GM12878 (cell line): Measurements from ENCODE around the gene MEGF11. TPM values are rescaled to one million over a fixed set of nuclear protein-coding genes. Genes with fewer than 3 reads are reported as not detected.

Experiments used
- ATAC-seq: fragments of 200-7000 bp; cut with Tn5 transposase; 3 replicates; pipeline ENCODE4 v1.9.1; 2020; ENCODE audit warnings: mild to moderate bottlenecking, moderate library complexity
- BruUV-seq: library from RNA; stranded (reverse); fragments of 400-500 nt; replicated peaks from 2 replicates; lab custom pipeline; 2021; lab: Mats Ljungman, UMichigan
- CTCF ChIA-PET: fragments of 300-600 bp; sonication (Branson Sonifier 250); formaldehyde crosslinking; extraction: SDS; loops from one replicate; lab custom pipeline; 2021; ENCODE audit warnings: inconsistent platforms; lab: Yijun Ruan, JAX
- POLR2A ChIA-PET: fragments of 350-600 bp; formaldehyde crosslinking; extraction: SDS; loops from one replicate; lab custom pipeline; 2021; ENCODE audit warnings: inconsistent platforms; lab: Charles Lee
- RAD21 ChIA-PET: fragments of 300-600 bp; sonication (Branson Sonifier 250); formaldehyde crosslinking; loops from one replicate; lab custom pipeline; 2023; ENCODE audit warnings: antibody characterized with exemption; ENCODE audit not compliant: unreplicated experiment; lab: Charles Lee
- SMC1A ChIA-PET: fragments of 300-600 bp; sonication (Branson Sonifier 250); formaldehyde crosslinking; loops from one replicate; lab custom pipeline; 2023; ENCODE audit not compliant: unreplicated experiment, uncharacterized antibody; lab: Charles Lee
- DNase-seq: peaks from one replicate; pipeline ENCODE4 v3.0.0-alpha.2; 2011; ENCODE audit warnings: low read depth, low spot score
- FAIRE-seq: peaks from 3 replicates; lab custom pipeline; 2011; peaks lifted over from hg19 to GRCh38; lab: Jason Lieb, UNC
- H2AFZ ChIP-seq: 2 replicates; pipeline ENCODE4 v1.6.0; 2011; ENCODE audit warnings: low read depth, low read length, control low read depth; ENCODE audit not compliant: control insufficient read depth
- H3K27ac ChIP-seq: 2 replicates; pipeline ENCODE4 v1.5.1; 2011; ENCODE audit warnings: control low read depth; ENCODE audit not compliant: control insufficient read depth, insufficient read depth
- H3K27me3 ChIP-seq, 2 experiments: replicated peaks in 1 of 2; 2 replicates each; pipeline versions ENCODE4 v1.6.0 to v1.6.1; 2011; ENCODE audit warnings: low read length in 1 of 2; ENCODE audit not compliant: control insufficient read depth in 2 of 2, insufficient read depth in 2 of 2
- H3K36me3 ChIP-seq, 2 experiments: 2 replicates each; pipeline ENCODE4 v1.5.1; 2011; ENCODE audit warnings: low read length in 1 of 2; ENCODE audit not compliant: control insufficient read depth in 2 of 2, insufficient read depth in 2 of 2
- H3K4me1 ChIP-seq: 2 replicates; pipeline ENCODE4 v1.6.1; 2011; ENCODE audit warnings: mild to moderate bottlenecking, low read length, moderate library complexity, mixed read lengths; ENCODE audit not compliant: control insufficient read depth, insufficient read depth
- H3K4me2 ChIP-seq: 2 replicates; pipeline ENCODE4 v1.6.0; 2011; ENCODE audit warnings: control low read depth; ENCODE audit not compliant: control insufficient read depth, insufficient read depth
- H3K4me3 ChIP-seq: fragments of 200-600 bp; sonication (generic); 2 replicates; pipeline ENCODE4 v1.5.1; 2016
- H3K79me2 ChIP-seq: 2 replicates; pipeline ENCODE4 v1.6.0; 2011; ENCODE audit warnings: low read length; ENCODE audit not compliant: control insufficient read depth, insufficient read depth
- H3K9ac ChIP-seq: 2 replicates; pipeline ENCODE4 v1.8.0; 2011; ENCODE audit warnings: low read length, control low read depth, mixed read lengths; ENCODE audit not compliant: control insufficient read depth, insufficient read depth
- H3K9me3 ChIP-seq: replicated peaks from 3 replicates; pipeline ENCODE4 v1.5.1; 2011; ENCODE audit warnings: mild to moderate bottlenecking, low read length; ENCODE audit not compliant: control insufficient read depth, insufficient read depth
- H4K20me1 ChIP-seq: 2 replicates; pipeline ENCODE4 v1.6.0; 2011; ENCODE audit not compliant: control insufficient read depth, insufficient read depth
- BACH1 ChIP-seq: fragments of 450-650 bp; IDR thresholded peaks from 2 replicates; pipeline ENCODE4 v1.6.1; 2017; ENCODE audit warnings: mild to moderate bottlenecking, borderline replicate concordance
- GABPA ChIP-seq: IDR thresholded peaks from 2 replicates; pipeline ENCODE4 v1.6.1; 2014; ENCODE audit warnings: antibody characterized with exemption, low read depth, mild to moderate bottlenecking, inconsistent platforms
- STAT3 ChIP-seq: IDR thresholded peaks from 2 replicates; pipeline ENCODE4 v1.6.1; 2011; ENCODE audit warnings: low read depth, low read length, improper control_type of control experiment
- WGBS: methylation state at CpG from one replicate; pipeline ENCODE4 v1.1.6; 2016; ENCODE audit warnings: low lambda C conversion rate; ENCODE audit not compliant: insufficient replicate concordance, insufficient coverage; ENCODE audit errors: missing lambda C conversion rate; 5-methylcytosine and 5-hydroxymethylcytosine counted together
- in situ Hi-C: fragments of 300-500 bp; cut with MboI; formaldehyde crosslinking; loops from 9 replicates; pipeline ENCODE4 v1.14.3; 2018; ENCODE audit warnings: mixed read lengths
- intact Hi-C: fragments of 100-400 bp; cut with micrococcal nuclease; formaldehyde crosslinking; loops from one replicate; pipeline ENCODE4 v1.14.2; 2022; ENCODE audit not compliant: unreplicated experiment
- polyA plus RNA-seq, 11 experiments: library from polyadenylated mRNA; depleted of rRNA in 4 of 11; unstranded in 6 of 11; stranded (reverse) in 5 of 11; fragments of >200 nt; fragmentation: Nextera tagmentation in 4 of 11; fragmentation: Illumina TruSeq in 1 of 11; extraction: Ambion mirVana in 4 of 11; extraction: Trizol in 1 of 11; gene quantifications; 1 replicate in 1 of 11; 2 replicates in 10 of 11; pipeline versions ENCODE4 v1.2.1 to v1.2.3, GENCODE V29; 2011 to 2016; ENCODE audit warnings: inconsistent platforms in 2 of 11, missing spikeins in 2 of 11, low read depth in 1 of 11
- total RNA-seq, 4 experiments: library from RNA; depleted of rRNA in 3 of 4; stranded (reverse); fragments of >200 nt in 3 of 4; fragmentation: Illumina TruSeq in 1 of 4; extraction: Trizol in 1 of 4; gene quantifications; 2 replicates each; pipeline versions ENCODE4 v1.2.1 to v1.2.3, GENCODE V29; 2013 to 2021
- TF ChIP-seq, protein P1 (sequence below): fragments of 450-650 bp; IDR thresholded peaks from 2 replicates; pipeline ENCODE4 v1.6.1; 2016; ENCODE audit warnings: mild to moderate bottlenecking, moderate library complexity, borderline replicate concordance

Gene MEGF11
- total and polyA plus RNA-seq, 10 of the 15 experiments (the other 5 are each of a cell fraction or from before 2014, with no cell fraction given) = 0.03 to 1.7 (median 0.49) TPM

DNA sequence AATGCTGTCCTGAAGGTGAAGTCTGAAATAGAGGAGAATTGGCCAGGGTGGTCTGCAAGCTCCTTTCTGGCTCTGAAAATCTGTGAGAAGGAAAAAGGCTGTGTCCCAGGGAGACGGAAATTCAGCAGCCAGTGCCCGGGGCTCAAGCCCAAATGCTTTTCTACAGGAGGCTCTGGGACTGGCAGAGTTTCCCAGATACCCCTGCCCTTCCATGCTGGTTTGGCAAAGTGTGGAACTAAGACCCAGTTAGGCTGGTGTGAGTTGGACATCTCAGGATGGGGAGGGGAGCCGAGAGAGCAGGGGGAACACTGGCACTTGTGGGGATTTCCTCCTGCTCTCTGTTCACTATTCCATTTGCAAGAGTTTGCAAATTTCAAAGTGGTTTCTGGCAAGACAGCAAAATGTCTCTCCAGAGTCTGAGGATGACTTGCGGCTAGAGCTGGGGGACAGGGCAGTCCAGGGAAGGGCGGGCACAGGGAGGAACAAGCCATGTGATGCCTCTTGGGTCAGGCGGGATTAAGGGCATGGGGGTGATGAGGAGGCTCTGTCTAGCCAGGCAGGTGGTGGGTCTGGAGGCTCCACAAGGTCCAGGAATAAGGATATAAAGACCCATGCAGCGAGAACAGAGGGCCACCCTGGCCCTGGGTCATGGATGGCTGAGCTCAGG, 231.9 kb downstream of the MEGF11 start:
- no peak for FAIRE-seq
- BruUV-seq = no TSS peak

More for the DNA sequence above, 231.9 kb downstream of the MEGF11 start:
- no peak for DNase-seq
- no peak overlapping the region for H3K27ac ChIP-seq
- in situ Hi-C loops = no loop called here
- 6% methylated on average over 7 of the region's 7 CpGs for WGBS
- H3K9me3 ChIP-seq = no peaks in the 10 kb centered on the region
- H3K36me3 ChIP-seq = no peaks in the 10 kb centered on the region
- H3K4me2 ChIP-seq = no peak overlapping the region
- TF ChIP-seq GABPA (no peak), BACH1 (no peak), STAT3 (no peak)
- TF ChIP-seq, protein P1, sequence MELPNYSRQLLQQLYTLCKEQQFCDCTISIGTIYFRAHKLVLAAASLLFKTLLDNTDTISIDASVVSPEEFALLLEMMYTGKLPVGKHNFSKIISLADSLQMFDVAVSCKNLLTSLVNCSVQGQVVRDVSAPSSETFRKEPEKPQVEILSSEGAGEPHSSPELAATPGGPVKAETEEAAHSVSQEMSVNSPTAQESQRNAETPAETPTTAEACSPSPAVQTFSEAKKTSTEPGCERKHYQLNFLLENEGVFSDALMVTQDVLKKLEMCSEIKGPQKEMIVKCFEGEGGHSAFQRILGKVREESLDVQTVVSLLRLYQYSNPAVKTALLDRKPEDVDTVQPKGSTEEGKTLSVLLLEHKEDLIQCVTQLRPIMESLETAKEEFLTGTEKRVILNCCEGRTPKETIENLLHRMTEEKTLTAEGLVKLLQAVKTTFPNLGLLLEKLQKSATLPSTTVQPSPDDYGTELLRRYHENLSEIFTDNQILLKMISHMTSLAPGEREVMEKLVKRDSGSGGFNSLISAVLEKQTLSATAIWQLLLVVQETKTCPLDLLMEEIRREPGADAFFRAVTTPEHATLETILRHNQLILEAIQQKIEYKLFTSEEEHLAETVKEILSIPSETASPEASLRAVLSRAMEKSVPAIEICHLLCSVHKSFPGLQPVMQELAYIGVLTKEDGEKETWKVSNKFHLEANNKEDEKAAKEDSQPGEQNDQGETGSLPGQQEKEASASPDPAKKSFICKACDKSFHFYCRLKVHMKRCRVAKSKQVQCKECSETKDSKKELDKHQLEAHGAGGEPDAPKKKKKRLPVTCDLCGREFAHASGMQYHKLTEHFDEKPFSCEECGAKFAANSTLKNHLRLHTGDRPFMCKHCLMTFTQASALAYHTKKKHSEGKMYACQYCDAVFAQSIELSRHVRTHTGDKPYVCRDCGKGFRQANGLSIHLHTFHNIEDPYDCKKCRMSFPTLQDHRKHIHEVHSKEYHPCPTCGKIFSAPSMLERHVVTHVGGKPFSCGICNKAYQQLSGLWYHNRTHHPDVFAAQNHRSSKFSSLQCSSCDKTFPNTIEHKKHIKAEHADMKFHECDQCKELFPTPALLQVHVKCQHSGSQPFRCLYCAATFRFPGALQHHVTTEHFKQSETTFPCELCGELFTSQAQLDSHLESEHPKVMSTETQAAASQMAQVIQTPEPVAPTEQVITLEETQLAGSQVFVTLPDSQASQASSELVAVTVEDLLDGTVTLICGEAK = no peak
- TF ChIP-seq, all 136 proteins: peak for 0
- Histone ChIP-seq H3K79me2 (no peaks in the 10 kb centered on the region), H3K4me3 (no peak overlapping the region), H3K9ac (no peak overlapping the region), H4K20me1 (no peaks in the 10 kb centered on the region), H2AFZ (no peak overlapping the region), H3K27me3 (no peaks in the 10 kb centered on the region), H3K4me1 (no peaks in the 10 kb centered on the region)
- CTCF ChIA-PET = no interaction called here
- POLR2A ChIA-PET = no interaction called here
- intact Hi-C loops = no loop called here
- RAD21 ChIA-PET = no interaction called here
- no peak; the same call in 2 of the 3 replicates for ATAC-seq
- SMC1A ChIA-PET = no interaction called here
